Spleen (tissue), 11 donors: ENCODE measurements around the gene YTHDF1. TPM values are rescaled to one million over a fixed set of nuclear protein-coding genes. Genes with fewer than 3 reads are reported as not detected.

Experiments used
- DNase-seq: peaks from one replicate; pipeline ENCODE4 v3.0.0-alpha.2; 2020
- H3K27ac ChIP-seq, 8 donors: fragments of 200-600 bp; sonication (generic) in 7 of 8; 1 replicate in 4 of 8; 2 replicates in 4 of 8; pipeline versions ENCODE4 v1.5.0 to v1.8.0; 2016 to 2021; ENCODE audit warnings: inconsistent platforms in 4 of 8, mild to moderate bottlenecking in 4 of 8, moderate library complexity in 1 of 8
- H3K27me3 ChIP-seq, 7 donors: fragments of 200-600 bp; sonication (generic) in 6 of 7; replicated peaks in 1 of 7; 1 replicate in 4 of 7; 2 replicates in 3 of 7; pipeline versions ENCODE4 v1.5.0 to v1.8.0; 2016 to 2021; ENCODE audit warnings: inconsistent platforms in 3 of 7, mild to moderate bottlenecking in 1 of 7
- H3K36me3 ChIP-seq, 6 donors: fragments of 200-600 bp; sonication (generic) in 5 of 6; 1 replicate in 4 of 6; 2 replicates in 2 of 6; pipeline versions ENCODE4 v1.5.0 to v1.8.0; 2016 to 2021; ENCODE audit warnings: inconsistent platforms in 2 of 6
- H3K4me1 ChIP-seq, 6 donors: fragments of 200-600 bp; sonication (generic) in 5 of 6; 1 replicate in 3 of 6; 2 replicates in 3 of 6; pipeline versions ENCODE4 v1.5.0 to v1.8.0; 2016 to 2021; ENCODE audit warnings: inconsistent platforms in 3 of 6
- H3K4me3 ChIP-seq, 8 donors: fragments of 200-600 bp; sonication (generic) in 7 of 8; 1 replicate in 4 of 8; 2 replicates in 4 of 8; pipeline versions ENCODE4 v1.5.0 to v1.8.0; 2016 to 2021; ENCODE audit warnings: inconsistent platforms in 4 of 8, mild to moderate bottlenecking in 4 of 8, moderate library complexity in 2 of 8
- H3K9me3 ChIP-seq, 8 donors: fragments of 200-600 bp; sonication (generic) in 7 of 8; 1 replicate in 4 of 8; 2 replicates in 4 of 8; pipeline versions ENCODE4 v1.5.0 to v1.8.0; 2016 to 2021; ENCODE audit warnings: inconsistent platforms in 4 of 8
- CTCF ChIP-seq, 11 experiments: fragments of 200-600 bp in 7 of 11; fragments of 450-650 bp in 4 of 11; sonication (generic) in 4 of 11; IDR thresholded peaks in 8 of 11; conservative IDR thresholded peaks in 3 of 11; 1 replicate in 7 of 11; 2 replicates in 4 of 11; pipeline versions ENCODE4 v1.4.0 to v1.8.0; 2016 to 2021; ENCODE audit warnings: antibody characterized with exemption in 11 of 11, inconsistent platforms in 4 of 11, mild to moderate bottlenecking in 1 of 11
- POLR2A ChIP-seq, 3 donors: fragments of 450-650 bp; IDR thresholded peaks; one replicate each; pipeline ENCODE4 v1.5.1; 2017; ENCODE audit warnings: antibody characterized with exemption in 3 of 3, mild to moderate bottlenecking in 1 of 3
- POLR2AphosphoS5 ChIP-seq, 3 donors: sonication (generic); formaldehyde crosslinking; IDR thresholded peaks; one replicate each; pipeline ENCODE4 v1.5.1; 2017; ENCODE audit warnings: antibody characterized with exemption in 3 of 3
- WGBS, 5 donors: extraction: QIAGEN DNeasy Blood & Tissue Kit in 3 of 5; methylation state at CpG; one replicate each; pipeline versions ENCODE4 v1.1.5 to v1.1.7; 2013 to 2018; 5-methylcytosine and 5-hydroxymethylcytosine counted together
- intact Hi-C: fragments of 100-400 bp; cut with DNase I; formaldehyde crosslinking; loops from one replicate; pipeline ENCODE4 v1.15.0; 2023; ENCODE audit warnings: low total_unique reads
- polyA plus RNA-seq, 3 donors: library from polyadenylated mRNA; stranded (reverse); fragments of 200-250 nt; gene quantifications; one replicate each; pipeline ENCODE4 v1.2.1, GENCODE V29; 2013
- total RNA-seq, 7 donors: library from RNA; depleted of rRNA in 3 of 7; stranded (reverse); fragments of >200 nt in 3 of 7; fragmentation: NEBNext Ultra II Directional in 4 of 7; extraction: Animal tissue kit (Norgen Biotek cat#: 25700) in 4 of 7; gene quantifications; one replicate each; pipeline versions ENCODE4 v1.1.0 to v1.2.1, GENCODE V29; 2016 to 2021
- donor health status: healthy with polysubstance abuse.
- donor health status: DM: no; HTN: no; CAD: no; lungs with moderate emphysema.
- donor health status: DM: no; HTN: no; CAD: no.
- donor health status: Bipolar disorder and iron deficiency.
- donor health status: healthy.
- donor health status: DM: no; HTN: no; CAD: no.
- donor health status: DM: yes; HTN: yes; CAD: no.

YTHDF1 gene
- total and polyA plus RNA-seq, 10 donors, result 18.8 to 41.6 (median 33.0) TPM

- Histone ChIP-seq H3K27ac (no peak overlapping the region), H3K4me1 (peaks cover 11 to 86% (median 55%) of the 10 kb centered on the region in 6 donors), H3K9me3 (no peaks in the 10 kb centered on the region), H3K27me3 (no peaks in the 10 kb centered on the region), H3K36me3 (peaks cover 0 to 98% (median 77%) of the 10 kb centered on the region in 6 donors), H3K4me3 (no peak overlapping the region)
- no peak for TF ChIP-seq POLR2A (IDR thresholded peaks at IDR 0.05)
- no peak for TF ChIP-seq POLR2AphosphoS5 (IDR thresholded peaks at IDR 0.05)
- TF ChIP-seq CTCF (IDR thresholded peaks at IDR 0.05 in 8 of 11, conservative IDR thresholded peaks at IDR 0.05 in 3 of 11), result no peak
- intact Hi-C loops, result no loop called here
- 76 to 90% (median 86%) methylated on average over 9 to 11 of the region's 11 CpGs for WGBS, 5 donors
- DNase-seq, result no peak
These were observed 5.8 kb downstream of the YTHDF1 start for GRCh38 chr20:63210011-63210605.

GRCh38 chr20:63208346-63208909 is 7.5 kb downstream of the YTHDF1 start:
- DNase-seq, result no peak

GRCh38 chr20:63206878-63207277 is 9.1 kb downstream of the YTHDF1 start:
- WGBS, 5 donors, result 87 to 93% (median 90%) methylated on average over 8 to 11 of the region's 11 CpGs
- no peaks in the 10 kb centered on the region for H3K27me3 ChIP-seq
- intact Hi-C loops, result no loop called here
- H3K4me3 ChIP-seq, result no peak overlapping the region
- no peak for DNase-seq
- H3K4me1 ChIP-seq, result peaks cover 0 to 55% (median 24%) of the 10 kb centered on the region in 6 donors
- no peaks in the 10 kb centered on the region for H3K9me3 ChIP-seq
- peaks cover 0 to 100% (median 92%) of the 10 kb centered on the region in 6 donors for H3K36me3 ChIP-seq
- TF ChIP-seq POLR2AphosphoS5 (IDR thresholded peaks at IDR 0.05) (peak in 1 of 3 donors; percentile 38), POLR2A (IDR thresholded peaks at IDR 0.05) (no peak)
- H3K27ac ChIP-seq, result no peak overlapping the region

More at GRCh38 chr20:63208346-63208909, 7.5 kb downstream of the YTHDF1 start:
- Histone ChIP-seq H3K4me3 (no peak overlapping the region), H3K27ac (no peak overlapping the region), H3K36me3 (peaks cover 0 to 100% (median 90%) of the 10 kb centered on the region in 6 donors), H3K27me3 (no peaks in the 10 kb centered on the region), H3K9me3 (no peaks in the 10 kb centered on the region), H3K4me1 (peaks cover 4 to 69% (median 39%) of the 10 kb centered on the region in 6 donors)
- intact Hi-C loops, result no loop called here
- 83 to 91% (median 86%) methylated on average over 6 of the region's 6 CpGs for WGBS, 5 donors
- TF ChIP-seq CTCF (IDR thresholded peaks at IDR 0.05 in 8 of 11, conservative IDR thresholded peaks at IDR 0.05 in 3 of 11), result no peak
- TF ChIP-seq POLR2AphosphoS5 (IDR thresholded peaks at IDR 0.05), result no peak
- no peak for TF ChIP-seq POLR2A (IDR thresholded peaks at IDR 0.05)

- no peak for DNase-seq
- H3K4me1 ChIP-seq, result peaks cover 0 to 54% (median 18%) of the 10 kb centered on the region in 6 donors
- peaks cover 0 to 100% (median 93%) of the 10 kb centered on the region in 6 donors for H3K36me3 ChIP-seq
- H3K27me3 ChIP-seq, result no peaks in the 10 kb centered on the region
- H3K9me3 ChIP-seq, result no peaks in the 10 kb centered on the region
- H3K4me3 ChIP-seq, result no peak overlapping the region
- no peak overlapping the region for H3K27ac ChIP-seq
- WGBS, 5 donors, result 83 to 91% (median 85%) methylated on average over 10 of the region's 10 CpGs
- intact Hi-C loops, result no loop called here
- TF ChIP-seq POLR2AphosphoS5 (IDR thresholded peaks at IDR 0.05), result no peak
- no peak for TF ChIP-seq CTCF (IDR thresholded peaks at IDR 0.05 in 8 of 11, conservative IDR thresholded peaks at IDR 0.05 in 3 of 11)
- no peak for TF ChIP-seq POLR2A (IDR thresholded peaks at IDR 0.05)
These were observed 10.0 kb downstream of the YTHDF1 start for GRCh38 chr20:63205896-63206295.
